GM12878 (cell line): ENCODE measurements around the gene PPP1R2B. TPM values are rescaled to one million over a fixed set of nuclear protein-coding genes. Genes with fewer than 3 reads are reported as not detected.

Source experiments
- ATAC-seq: fragments of 200-7000 bp; cut with Tn5 transposase; 3 replicates; pipeline ENCODE4 v1.9.1; 2020; ENCODE audit warnings: mild to moderate bottlenecking, moderate library complexity
- BruUV-seq: library from RNA; stranded (reverse); fragments of 400-500 nt; replicated peaks from 2 replicates; lab custom pipeline; 2021; lab: Mats Ljungman, UMichigan
- CTCF ChIA-PET: fragments of 300-600 bp; sonication (Branson Sonifier 250); formaldehyde crosslinking; extraction: SDS; loops from one replicate; lab custom pipeline; 2021; ENCODE audit warnings: inconsistent platforms; lab: Yijun Ruan, JAX
- POLR2A ChIA-PET: fragments of 350-600 bp; formaldehyde crosslinking; extraction: SDS; loops from one replicate; lab custom pipeline; 2021; ENCODE audit warnings: inconsistent platforms; lab: Charles Lee
- RAD21 ChIA-PET: fragments of 300-600 bp; sonication (Branson Sonifier 250); formaldehyde crosslinking; loops from one replicate; lab custom pipeline; 2023; ENCODE audit warnings: antibody characterized with exemption; ENCODE audit not compliant: unreplicated experiment; lab: Charles Lee
- SMC1A ChIA-PET: fragments of 300-600 bp; sonication (Branson Sonifier 250); formaldehyde crosslinking; loops from one replicate; lab custom pipeline; 2023; ENCODE audit not compliant: unreplicated experiment, uncharacterized antibody; lab: Charles Lee
- DNase-seq: peaks from one replicate; pipeline ENCODE4 v3.0.0-alpha.2; 2011; ENCODE audit warnings: low read depth, low spot score
- FAIRE-seq: peaks from 3 replicates; lab custom pipeline; 2011; peaks lifted over from hg19 to GRCh38; lab: Jason Lieb, UNC
- H2AFZ ChIP-seq: 2 replicates; pipeline ENCODE4 v1.6.0; 2011; ENCODE audit warnings: low read depth, low read length, control low read depth; ENCODE audit not compliant: control insufficient read depth
- H3K27ac ChIP-seq: 2 replicates; pipeline ENCODE4 v1.5.1; 2011; ENCODE audit warnings: control low read depth; ENCODE audit not compliant: control insufficient read depth, insufficient read depth
- H3K27me3 ChIP-seq, 2 experiments: replicated peaks in 1 of 2; 2 replicates each; pipeline versions ENCODE4 v1.6.0 to v1.6.1; 2011; ENCODE audit warnings: low read length in 1 of 2; ENCODE audit not compliant: control insufficient read depth in 2 of 2, insufficient read depth in 2 of 2
- H3K36me3 ChIP-seq, 2 experiments: 2 replicates each; pipeline ENCODE4 v1.5.1; 2011; ENCODE audit warnings: low read length in 1 of 2; ENCODE audit not compliant: control insufficient read depth in 2 of 2, insufficient read depth in 2 of 2
- H3K4me1 ChIP-seq: 2 replicates; pipeline ENCODE4 v1.6.1; 2011; ENCODE audit warnings: mild to moderate bottlenecking, low read length, moderate library complexity, mixed read lengths; ENCODE audit not compliant: control insufficient read depth, insufficient read depth
- H3K4me2 ChIP-seq: 2 replicates; pipeline ENCODE4 v1.6.0; 2011; ENCODE audit warnings: control low read depth; ENCODE audit not compliant: control insufficient read depth, insufficient read depth
- H3K4me3 ChIP-seq: fragments of 200-600 bp; sonication (generic); 2 replicates; pipeline ENCODE4 v1.5.1; 2016
- H3K79me2 ChIP-seq: 2 replicates; pipeline ENCODE4 v1.6.0; 2011; ENCODE audit warnings: low read length; ENCODE audit not compliant: control insufficient read depth, insufficient read depth
- H3K9ac ChIP-seq: 2 replicates; pipeline ENCODE4 v1.8.0; 2011; ENCODE audit warnings: low read length, control low read depth, mixed read lengths; ENCODE audit not compliant: control insufficient read depth, insufficient read depth
- H3K9me3 ChIP-seq: replicated peaks from 3 replicates; pipeline ENCODE4 v1.5.1; 2011; ENCODE audit warnings: mild to moderate bottlenecking, low read length; ENCODE audit not compliant: control insufficient read depth, insufficient read depth
- H4K20me1 ChIP-seq: 2 replicates; pipeline ENCODE4 v1.6.0; 2011; ENCODE audit not compliant: control insufficient read depth, insufficient read depth
- BCL3 ChIP-seq: IDR thresholded peaks from 2 replicates; pipeline ENCODE4 v1.6.1; 2011; ENCODE audit warnings: borderline replicate concordance, low read depth, mild to moderate bottlenecking, moderate library complexity, low read length; ENCODE audit not compliant: insufficient read depth, poor library complexity, severe bottlenecking
- EZH2 ChIP-seq: IDR thresholded peaks from 2 replicates; pipeline ENCODE4 v1.6.1; 2012; ENCODE audit warnings: low read depth, mild to moderate bottlenecking, control low read depth, inconsistent platforms, low read length, borderline replicate concordance; ENCODE audit not compliant: control insufficient read depth
- FOS ChIP-seq: IDR thresholded peaks from 3 replicates; pipeline ENCODE4 v1.6.1; 2011; ENCODE audit warnings: borderline replicate concordance; ENCODE audit not compliant: insufficient read length; ENCODE audit errors: extremely low read depth
- HDAC2 ChIP-seq: fragments of 200-600 bp; sonication (generic); IDR thresholded peaks from 2 replicates; pipeline ENCODE4 v1.6.1; 2017
- IRF5 ChIP-seq: fragments of 450-650 bp; IDR thresholded peaks from 2 replicates; pipeline ENCODE4 v1.6.1; 2017; ENCODE audit warnings: borderline replicate concordance
- MTA3 ChIP-seq: IDR thresholded peaks from 2 replicates; pipeline ENCODE4 v1.6.1; 2012; ENCODE audit warnings: low read length, inconsistent platforms, borderline replicate concordance
- TARDBP ChIP-seq: IDR thresholded peaks from 2 replicates; pipeline ENCODE4 v1.6.1; 2016; ENCODE audit warnings: borderline replicate concordance
- ZNF384 ChIP-seq: IDR thresholded peaks from 2 replicates; pipeline ENCODE4 v1.6.1; 2012; ENCODE audit warnings: low read depth, mild to moderate bottlenecking, low read length, improper control_type of control experiment, borderline replicate concordance
- WGBS: methylation state at CpG from one replicate; pipeline ENCODE4 v1.1.6; 2016; ENCODE audit warnings: low lambda C conversion rate; ENCODE audit not compliant: insufficient replicate concordance, insufficient coverage; ENCODE audit errors: missing lambda C conversion rate; 5-methylcytosine and 5-hydroxymethylcytosine counted together
- in situ Hi-C: fragments of 300-500 bp; cut with MboI; formaldehyde crosslinking; loops from 9 replicates; pipeline ENCODE4 v1.14.3; 2018; ENCODE audit warnings: mixed read lengths
- intact Hi-C: fragments of 100-400 bp; cut with micrococcal nuclease; formaldehyde crosslinking; loops from one replicate; pipeline ENCODE4 v1.14.2; 2022; ENCODE audit not compliant: unreplicated experiment
- polyA plus RNA-seq, 11 experiments: library from polyadenylated mRNA; depleted of rRNA in 4 of 11; unstranded in 6 of 11; stranded (reverse) in 5 of 11; fragments of >200 nt; fragmentation: Nextera tagmentation in 4 of 11; fragmentation: Illumina TruSeq in 1 of 11; extraction: Ambion mirVana in 4 of 11; extraction: Trizol in 1 of 11; gene quantifications; 1 replicate in 1 of 11; 2 replicates in 10 of 11; pipeline versions ENCODE4 v1.2.1 to v1.2.3, GENCODE V29; 2011 to 2016; ENCODE audit warnings: inconsistent platforms in 2 of 11, missing spikeins in 2 of 11, low read depth in 1 of 11
- small RNA-seq: library from RNA; depleted of rRNA; stranded (forward); fragments of <200 nt; gene quantifications from one replicate; pipeline ENCODE3, GENCODE V24; 2014
- total RNA-seq, 4 experiments: library from RNA; depleted of rRNA in 3 of 4; stranded (reverse); fragments of >200 nt in 3 of 4; fragmentation: Illumina TruSeq in 1 of 4; extraction: Trizol in 1 of 4; gene quantifications; 2 replicates each; pipeline versions ENCODE4 v1.2.1 to v1.2.3, GENCODE V29; 2013 to 2021

Gene PPP1R2B
- total and polyA plus RNA-seq, 10 of the 15 experiments (the other 5 are each of a cell fraction or from before 2014, with no cell fraction given), result 0.02 to 0.13 (median 0.08) TPM; not detected in 5

GRCh38 chr5:156896546-156896945, 46.5 kb downstream of the PPP1R2B start:
- FAIRE-seq (no peak), DNase-seq (no peak), ATAC-seq (no peak)
- POLR2A ChIA-PET, result interaction anchor here (1.1 to 1.3 kb wide), 2 partner anchors 9 to 30 kb away, joined by 3 read pairs; no protein-coding TSS in a partner anchor
- no peak overlapping the region for H3K4me3 ChIP-seq
- no peak overlapping the region for H3K9ac ChIP-seq
- no peak for TF ChIP-seq HDAC2
- no peak for TF ChIP-seq FOS
- no peak for TF ChIP-seq BCL3
- no peak for TF ChIP-seq EZH2
- TF ChIP-seq ZNF384, result no peak
- TF ChIP-seq MTA3, result no peak
- TF ChIP-seq TARDBP, result no peak
- TF ChIP-seq IRF5, result no peak
- SMC1A ChIA-PET, result interaction anchor here (0.5 to 5.3 kb wide), 5 partner anchors 19 to 39 kb away, joined by 3 to 53 read pairs (median 7); no protein-coding TSS in a partner anchor
- H2AFZ ChIP-seq, result no peak overlapping the region
- 34% methylated on average over 7 of the region's 7 CpGs for WGBS
- CTCF ChIA-PET, result interaction anchor here (1.4 kb wide), 1 partner anchor 23 kb away, joined by 7 read pairs; no protein-coding TSS in a partner anchor
- H4K20me1 ChIP-seq, result no peaks in the 10 kb centered on the region
- RAD21 ChIA-PET, result interaction anchor here (0.7 to 10.8 kb wide), 2 partner anchors 22 to 182 kb away, joined by 5 to 218 read pairs; no protein-coding TSS in a partner anchor
- in situ Hi-C loops (no loop called here), intact Hi-C loops (no loop called here)
- H3K27me3 ChIP-seq, result no peaks in the 10 kb centered on the region
- no peaks in the 10 kb centered on the region for H3K79me2 ChIP-seq
- H3K9me3 ChIP-seq, result no peaks in the 10 kb centered on the region
- H3K36me3 ChIP-seq, result no peaks in the 10 kb centered on the region
- no TSS peak for BruUV-seq
- H3K4me2 ChIP-seq, result no peak overlapping the region
- H3K4me1 ChIP-seq, result peaks cover 13% of the 10 kb centered on the region
- no peak overlapping the region for H3K27ac ChIP-seq

Small RNA genes within 50 kb of the gene (small RNA-seq; reads per million reads assigned to genes)
- not detected for gene RNU6-556P

Other genes starting within 250 kb of the PPP1R2B start
- 2.7 and 3.7 TPM in 2 replicates for gene TIMD4, start 112.9 kb downstream of the PPP1R2B start, total RNA-seq (2014; rRNA removed)
- gene TIMD4, start 112.9 kb downstream of the PPP1R2B start, total RNA-seq (2014; rRNA removed; fragmentation: Illumina TruSeq; extraction: Trizol), result 1.9 and 2.0 TPM in 2 replicates
- gene TIMD4, start 112.9 kb downstream of the PPP1R2B start, total RNA-seq (2021), result 2.9 and 4.2 TPM in 2 replicates
- gene TIMD4, start 112.9 kb downstream of the PPP1R2B start, polyA plus RNA-seq (2011; rRNA removed), result 15.4 and 17.4 TPM in 2 replicates
- 0.89 and 1.3 TPM in 2 replicates for gene TIMD4, start 112.9 kb downstream of the PPP1R2B start, polyA plus RNA-seq (2014; fragmentation: Illumina TruSeq; extraction: Trizol)
- gene TIMD4, start 112.9 kb downstream of the PPP1R2B start, polyA plus RNA-seq (2014; fragmentation: Nextera tagmentation; extraction: Ambion mirVana), result 1 to 10 TPM; 7.6 to 8.5 TPM
- 2.4 and 2.8 TPM in 2 replicates for gene TIMD4, start 112.9 kb downstream of the PPP1R2B start, polyA plus RNA-seq (2014; rRNA removed)
- 10 to 100 TPM in 1 of 2 experiments, 1 to 10 TPM in 1; 9.4 to 10.6 TPM for gene TIMD4, start 112.9 kb downstream of the PPP1R2B start, polyA plus RNA-seq (2016; fragmentation: Nextera tagmentation; extraction: Ambion mirVana)
- 0.45 TPM in 1 of 2 replicates, not detected in the other for gene HAVCR1, start 208.8 kb downstream of the PPP1R2B start, total RNA-seq (2014; rRNA removed)
- not detected in 2 replicates for gene HAVCR1, start 208.8 kb downstream of the PPP1R2B start, total RNA-seq (2014; rRNA removed; fragmentation: Illumina TruSeq; extraction: Trizol)
- gene HAVCR1, start 208.8 kb downstream of the PPP1R2B start, total RNA-seq (2021), result not detected in 2 replicates
- gene HAVCR1, start 208.8 kb downstream of the PPP1R2B start, polyA plus RNA-seq (2011; rRNA removed), result 0.07 and 0.08 TPM in 2 replicates
- 0.33 TPM in 1 of 2 replicates, not detected in the other for gene HAVCR1, start 208.8 kb downstream of the PPP1R2B start, polyA plus RNA-seq (2014; fragmentation: Illumina TruSeq; extraction: Trizol)
- not detected for gene HAVCR1, start 208.8 kb downstream of the PPP1R2B start, polyA plus RNA-seq (2014; fragmentation: Nextera tagmentation; extraction: Ambion mirVana)
- not detected in 2 replicates for gene HAVCR1, start 208.8 kb downstream of the PPP1R2B start, polyA plus RNA-seq (2014; rRNA removed)
- not detected for gene HAVCR1, start 208.8 kb downstream of the PPP1R2B start, polyA plus RNA-seq (2016; fragmentation: Nextera tagmentation; extraction: Ambion mirVana)